ENCODE data around the gene USP27X.
A peak's percentile ranks its signal among the peaks of the same experiment; 100 is the strongest.

The USP27X gene

GRCh38 chrX:49878834-49879655, at the start of gene USP27X:
Gene USP27X, plus strand, starts transcription at chrX:49879484. Its CDS starts 824 bp downstream, at chrX:49880308.
- peak; percentile 64 for DNase-seq (ENCODE audit: low read depth)
- in situ Hi-C loops (cut with HindIII; ENCODE audit: low sequenced_read_pairs) = no loop called here
- H3K4me3 ChIP-seq (ENCODE audit: low read depth, low read length) = peak within 1 kb of the TSS; percentile 46
- peak; percentile 64 for TF ChIP-seq CTCF (IDR thresholded peaks at IDR 0.05; ENCODE audit: low read depth, low read length, missing control alignments)

GRCh38 chrX:49838374-49838773, 40.9 kb upstream of the USP27X start:
- DNase-seq (ENCODE audit: low read depth) = no peak
- no peak overlapping the region for H3K4me3 ChIP-seq (ENCODE audit: low read depth, low read length)
- in situ Hi-C loops (cut with HindIII; ENCODE audit: low sequenced_read_pairs) = no loop called here
- TF ChIP-seq CTCF (IDR thresholded peaks at IDR 0.05; ENCODE audit: low read depth, low read length, missing control alignments) = peak; percentile 49

GRCh38 chrX:49840679-49841078, 38.6 kb upstream of the USP27X start:
- DNase-seq (ENCODE audit: low read depth) = no peak
- H3K4me3 ChIP-seq (ENCODE audit: low read depth, low read length) = no peak overlapping the region
- in situ Hi-C loops (cut with HindIII; ENCODE audit: low sequenced_read_pairs) = no loop called here
- TF ChIP-seq CTCF (IDR thresholded peaks at IDR 0.05; ENCODE audit: low read depth, low read length, missing control alignments) = peak; percentile 40

GRCh38 chrX:49842621-49843020, 36.7 kb upstream of the USP27X start:
- DNase-seq (ENCODE audit: low read depth) = no peak
- in situ Hi-C loops (cut with HindIII; ENCODE audit: low sequenced_read_pairs) = no loop called here

GRCh38 chrX:49844611-49845010, 34.7 kb upstream of the USP27X start:
- no peak for TF ChIP-seq CTCF (IDR thresholded peaks at IDR 0.05; ENCODE audit: low read depth, low read length, missing control alignments)
- no peak for DNase-seq (ENCODE audit: low read depth)
- H3K4me3 ChIP-seq (ENCODE audit: low read depth, low read length) = no peak overlapping the region
- in situ Hi-C loops (cut with HindIII; ENCODE audit: low sequenced_read_pairs) = no loop called here

More at GRCh38 chrX:49842621-49843020, 36.7 kb upstream of the USP27X start:
- no peak for TF ChIP-seq CTCF (IDR thresholded peaks at IDR 0.05; ENCODE audit: low read depth, low read length, missing control alignments)
- H3K4me3 ChIP-seq (ENCODE audit: low read depth, low read length) = no peak overlapping the region

- no peak overlapping the region for H3K4me3 ChIP-seq (ENCODE audit: low read depth, low read length)
- no peak for TF ChIP-seq CTCF (IDR thresholded peaks at IDR 0.05; ENCODE audit: low read depth, low read length, missing control alignments)
- DNase-seq (ENCODE audit: low read depth) = no peak
- in situ Hi-C loops (cut with HindIII; ENCODE audit: low sequenced_read_pairs) = no loop called here
These were observed 33.4 kb upstream of the USP27X start for GRCh38 chrX:49845701-49846403.
